NB4 (cell line): ENCODE results near the gene CACNA1D.

Experiments used
- CTCF ChIP-seq: IDR thresholded peaks from one replicate; pipeline ENCODE4 v1.5.1; 2012; ENCODE audit warnings: low read depth, low read length
- MAX ChIP-seq: IDR thresholded peaks from 2 replicates; pipeline ENCODE4 v1.6.1; 2011; ENCODE audit warnings: low read depth, low read length
- POLR2A ChIP-seq: IDR thresholded peaks from 2 replicates; pipeline ENCODE4 v1.6.1; 2011; ENCODE audit warnings: mild to moderate bottlenecking; ENCODE audit not compliant: insufficient read length; ENCODE audit errors: extremely low read depth

- TF ChIP-seq CTCF (no peak), POLR2A (no peak), MAX (no peak)
Observed at GRCh38 chr3:53794597-53794996, 300.2 kb downstream of the CACNA1D start.
